Upper lobe of left lung (tissue), 6 donors: ENCODE data around the gene SLC9A8. TPM values are rescaled to one million over a fixed set of nuclear protein-coding genes. Genes with fewer than 3 reads are reported as not detected.
A peak's percentile ranks its signal among the peaks of the same experiment; 100 is the strongest.

Experiments
- ATAC-seq, 2 donors: fragments of 200-7000 bp; cut with Tn5 transposase; one replicate each; pipeline ENCODE4 v1.9.1; 2022; ENCODE audit warnings: mild to moderate bottlenecking in 2 of 2, moderate library complexity in 2 of 2; ENCODE audit not compliant: low FRiP score in 2 of 2
- DNase-seq, 2 donors: peaks; one replicate each; pipeline ENCODE4 v3.0.0-alpha.2; 2019 to 2020
- H3K27ac ChIP-seq, 4 donors: fragments of 200-600 bp; sonication (generic); one replicate each; pipeline ENCODE4 v1.5.1; 2016 to 2019
- H3K27me3 ChIP-seq, 4 donors: fragments of 200-600 bp; sonication (generic); one replicate each; pipeline ENCODE4 v1.5.1; 2017 to 2019
- H3K36me3 ChIP-seq, 4 donors: fragments of 200-600 bp; sonication (generic); one replicate each; pipeline ENCODE4 v1.5.1; 2016 to 2019
- H3K4me1 ChIP-seq, 4 donors: fragments of 200-600 bp; sonication (generic); one replicate each; pipeline ENCODE4 v1.5.1; 2018 to 2019
- H3K4me3 ChIP-seq, 4 donors: fragments of 200-600 bp; sonication (generic); one replicate each; pipeline ENCODE4 v1.5.1; 2017 to 2019; ENCODE audit warnings: mild to moderate bottlenecking in 2 of 4, moderate library complexity in 1 of 4
- H3K9me3 ChIP-seq, 4 donors: fragments of 200-600 bp; sonication (generic); one replicate each; pipeline ENCODE4 v1.5.1; 2018 to 2019
- EP300 ChIP-seq, 4 donors: sonication (generic); formaldehyde crosslinking; IDR thresholded peaks; one replicate each; pipeline ENCODE4 v1.5.1; 2017; ENCODE audit warnings: antibody characterized with exemption in 4 of 4, control low read depth in 2 of 4
- POLR2A ChIP-seq, 4 donors: fragments of 450-650 bp; IDR thresholded peaks; one replicate each; pipeline ENCODE4 v1.5.1; 2016 to 2017; ENCODE audit warnings: antibody characterized with exemption in 4 of 4, mild to moderate bottlenecking in 2 of 4
- POLR2AphosphoS5 ChIP-seq, 2 donors: sonication (generic); formaldehyde crosslinking; IDR thresholded peaks; one replicate each; pipeline ENCODE4 v1.5.1; 2017; ENCODE audit warnings: antibody characterized with exemption in 2 of 2
- WGBS, 2 donors: methylation state at CpG; one replicate each; pipeline ENCODE4 v1.1.5; 2017 to 2018; 5-methylcytosine and 5-hydroxymethylcytosine counted together
- total RNA-seq, 6 donors: library from RNA; depleted of rRNA in 4 of 6; stranded (reverse); fragments of >200 nt in 4 of 6; gene quantifications; one replicate each; pipeline versions ENCODE4 v1.1.0 to v1.2.1, GENCODE V29; 2016 to 2021
- TF ChIP-seq, protein P1 (sequence below), 6 experiments: fragments of 450-650 bp in 4 of 6; fragments of 200-600 bp in 2 of 6; sonication (generic) in 2 of 6; IDR thresholded peaks; one replicate each; pipeline ENCODE4 v1.5.1; 2016 to 2019; ENCODE audit warnings: antibody characterized with exemption in 6 of 6
- donor health status: DM: no; HTN: no; CAD: no; lungs with moderate emphysema.
- donor health status: DM: no; HTN: yes; CAD: no; lungs with severe emphysema.

SLC9A8 gene
- total RNA-seq, 6 donors from 2014 or later = 13.2 to 19.6 (median 17.2) TPM

DNA sequence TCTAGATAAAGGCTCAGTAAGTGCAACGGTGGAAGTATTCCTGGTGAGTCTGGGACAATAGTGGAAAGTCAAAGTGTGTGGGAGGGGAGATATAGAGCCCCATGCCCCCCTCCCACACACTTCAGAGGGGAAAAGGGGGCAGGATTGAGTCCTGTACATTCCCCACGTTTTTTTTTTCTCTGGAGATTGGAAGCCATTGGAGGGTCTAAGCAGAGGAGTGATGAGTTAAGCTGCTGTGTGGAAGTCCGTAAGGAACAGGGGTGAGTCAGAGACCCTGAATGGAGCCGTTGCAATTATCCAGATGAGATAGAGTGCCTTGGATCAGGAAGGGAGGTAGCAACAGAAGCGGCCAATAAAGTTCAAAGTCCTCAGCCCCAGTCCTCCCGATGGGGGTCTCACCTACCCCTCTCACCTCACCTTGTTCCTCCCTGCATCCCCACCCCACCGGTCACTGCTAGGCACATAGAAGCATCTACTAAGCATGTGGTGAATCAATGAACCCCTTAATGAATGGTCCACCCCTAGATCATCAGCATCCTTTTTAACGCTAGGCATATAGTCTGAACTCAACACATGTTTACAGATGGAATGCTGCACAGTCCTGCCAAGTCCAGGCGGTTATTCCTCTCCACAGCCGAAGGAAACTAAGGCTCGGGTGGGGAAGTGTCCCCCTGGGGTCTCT is 662 bp upstream of the SLC9A8 start:
- Histone ChIP-seq H3K4me3 (peak overlapping the region in 3 of 4 donors; percentile 67 to 76 (median 68)), H3K4me1 (peaks cover 15 to 22% (median 19%) of the 10 kb centered on the region in 4 donors), H3K27me3 (no peaks in the 10 kb centered on the region), H3K27ac (peak overlapping the region; percentile 95 to 98 (median 98)), H3K36me3 (peaks cover 0 to 22% (median 4%) of the 10 kb centered on the region in 4 donors), H3K9me3 (no peaks in the 10 kb centered on the region)
- DNase-seq (no peak), ATAC-seq (peak in 1 of 2 donors; percentile 27)
- TF ChIP-seq, protein P1, sequence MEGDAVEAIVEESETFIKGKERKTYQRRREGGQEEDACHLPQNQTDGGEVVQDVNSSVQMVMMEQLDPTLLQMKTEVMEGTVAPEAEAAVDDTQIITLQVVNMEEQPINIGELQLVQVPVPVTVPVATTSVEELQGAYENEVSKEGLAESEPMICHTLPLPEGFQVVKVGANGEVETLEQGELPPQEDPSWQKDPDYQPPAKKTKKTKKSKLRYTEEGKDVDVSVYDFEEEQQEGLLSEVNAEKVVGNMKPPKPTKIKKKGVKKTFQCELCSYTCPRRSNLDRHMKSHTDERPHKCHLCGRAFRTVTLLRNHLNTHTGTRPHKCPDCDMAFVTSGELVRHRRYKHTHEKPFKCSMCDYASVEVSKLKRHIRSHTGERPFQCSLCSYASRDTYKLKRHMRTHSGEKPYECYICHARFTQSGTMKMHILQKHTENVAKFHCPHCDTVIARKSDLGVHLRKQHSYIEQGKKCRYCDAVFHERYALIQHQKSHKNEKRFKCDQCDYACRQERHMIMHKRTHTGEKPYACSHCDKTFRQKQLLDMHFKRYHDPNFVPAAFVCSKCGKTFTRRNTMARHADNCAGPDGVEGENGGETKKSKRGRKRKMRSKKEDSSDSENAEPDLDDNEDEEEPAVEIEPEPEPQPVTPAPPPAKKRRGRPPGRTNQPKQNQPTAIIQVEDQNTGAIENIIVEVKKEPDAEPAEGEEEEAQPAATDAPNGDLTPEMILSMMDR (IDR thresholded peaks at IDR 0.05) = no peak
- TF ChIP-seq POLR2A (IDR thresholded peaks at IDR 0.05) = no peak
- 50 to 65% methylated on average over 8 to 10 of the region's 11 CpGs for WGBS, 2 donors

DNA sequence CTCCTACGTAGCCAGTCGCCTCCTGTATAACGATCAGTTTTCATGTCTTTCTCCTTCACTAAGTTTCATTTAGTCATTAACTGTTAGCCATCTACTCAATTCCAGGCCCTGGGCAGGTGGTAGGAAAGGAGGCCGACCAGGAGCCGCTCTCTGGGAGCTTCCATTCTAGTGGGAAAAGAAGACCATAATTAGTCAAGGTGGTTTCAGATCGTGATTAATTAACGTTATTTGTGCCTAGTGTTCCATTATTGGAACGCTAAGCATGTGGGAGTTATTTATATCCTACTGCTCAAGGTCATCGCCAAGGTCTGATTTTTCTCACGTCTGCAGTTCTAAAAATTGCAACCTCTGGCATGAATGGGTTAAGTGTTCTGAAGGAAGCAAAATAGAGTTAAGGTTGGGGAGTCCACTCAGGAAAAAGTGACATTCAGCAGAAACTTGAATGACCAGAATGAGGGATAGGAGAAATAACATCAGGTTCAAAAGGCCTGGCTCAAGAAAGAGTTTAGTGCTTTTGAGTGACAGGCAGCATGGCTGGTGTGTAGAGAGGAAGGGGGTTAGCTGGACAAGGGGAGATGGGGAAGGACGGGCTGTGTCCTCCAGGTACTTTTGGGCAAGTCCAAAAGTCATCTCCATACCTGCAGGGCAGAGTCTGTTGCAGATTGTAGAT is 812 bp downstream of the SLC9A8 start:
- H3K27me3 ChIP-seq = no peaks in the 10 kb centered on the region
- H3K4me3 ChIP-seq = peak overlapping the region; percentile 67 to 76 (median 68)
- TF ChIP-seq, protein P1 (IDR thresholded peaks at IDR 0.05) = no peak
- TF ChIP-seq POLR2A (IDR thresholded peaks at IDR 0.05) = no peak
- no peak for TF ChIP-seq POLR2AphosphoS5 (IDR thresholded peaks at IDR 0.05)
- no peak for TF ChIP-seq EP300 (IDR thresholded peaks at IDR 0.05)
- H3K36me3 ChIP-seq = peaks cover 0 to 29% (median 6%) of the 10 kb centered on the region in 4 donors
- H3K4me1 ChIP-seq = peaks cover 15 to 22% (median 21%) of the 10 kb centered on the region in 4 donors
- no peaks in the 10 kb centered on the region for H3K9me3 ChIP-seq
- 11 to 16% methylated on average over 11 of the region's 11 CpGs for WGBS, 2 donors
- DNase-seq (no peak), ATAC-seq (no peak)
- peak overlapping the region; percentile 95 to 98 (median 98) for H3K27ac ChIP-seq

DNA sequence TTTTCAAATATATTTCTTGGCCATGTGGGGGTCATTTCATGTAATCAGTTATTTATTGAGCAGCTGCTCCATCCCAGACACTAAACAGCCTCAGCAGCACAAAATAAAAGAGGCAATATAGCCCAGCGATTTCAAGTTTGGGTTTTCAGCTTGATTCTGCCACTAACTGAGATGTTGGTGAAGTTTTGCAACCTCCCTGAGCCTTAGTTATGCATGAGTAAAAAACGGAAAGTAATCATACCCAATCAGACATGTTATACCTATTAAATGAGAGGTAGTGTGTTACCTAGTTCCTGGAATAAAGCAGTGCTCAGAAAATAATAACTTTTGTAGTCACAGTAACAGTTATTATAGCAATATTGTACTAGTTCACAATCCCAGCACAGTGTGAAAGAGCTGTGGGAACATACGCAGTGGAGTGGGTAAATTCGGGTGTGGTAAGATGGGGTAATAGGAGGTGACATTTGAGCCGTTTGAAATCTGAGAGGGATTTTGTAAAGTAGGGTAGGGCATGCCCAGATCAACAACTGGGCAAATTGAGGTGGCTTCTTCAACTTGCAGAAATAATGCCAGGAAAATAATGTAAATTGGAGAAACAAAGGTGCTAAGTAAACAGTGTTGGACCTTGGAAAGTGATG is 1.5 kb downstream of the SLC9A8 start:
- DNase-seq = peak in 1 of 2 donors; percentile 39
- no peaks in the 10 kb centered on the region for H3K9me3 ChIP-seq
- H3K27me3 ChIP-seq = no peaks in the 10 kb centered on the region
- WGBS, 2 donors = 46 to 60% methylated on average over 5 of the region's 5 CpGs
- no peak for ATAC-seq
- peak overlapping the region; percentile 95 to 98 (median 98) for H3K27ac ChIP-seq
- peak overlapping the region in 1 of 4 donors; percentile 68 for H3K4me3 ChIP-seq
- peaks cover 0 to 36% (median 6%) of the 10 kb centered on the region in 4 donors for H3K36me3 ChIP-seq
- peaks cover 15 to 22% (median 21%) of the 10 kb centered on the region in 4 donors for H3K4me1 ChIP-seq
- no peak for TF ChIP-seq EP300 (IDR thresholded peaks at IDR 0.05)
- peak in 1 of 2 donors; percentile 29 for TF ChIP-seq POLR2AphosphoS5 (IDR thresholded peaks at IDR 0.05)

DNA sequence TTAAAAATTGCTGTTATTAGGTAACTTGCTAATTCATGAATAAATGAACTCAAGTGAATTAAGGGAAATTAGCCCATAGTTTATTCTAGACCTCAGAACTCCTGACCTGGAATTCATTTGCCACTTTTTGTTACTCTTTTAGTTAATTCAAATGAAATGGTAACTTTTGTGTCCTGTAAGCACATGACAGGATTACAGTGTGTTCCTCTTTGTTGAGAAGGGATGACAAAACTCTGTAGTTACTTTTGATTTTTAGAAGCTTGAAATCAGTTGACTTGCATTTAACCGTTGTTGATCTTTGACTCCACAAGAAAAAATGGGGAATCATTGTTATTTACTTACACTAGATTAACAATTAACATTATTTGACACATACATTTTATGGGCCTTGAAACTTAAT is 6.2 kb downstream of the SLC9A8 start:
- no peaks in the 10 kb centered on the region for H3K9me3 ChIP-seq
- peaks cover 17 to 29% (median 24%) of the 10 kb centered on the region in 4 donors for H3K4me1 ChIP-seq
- WGBS, 2 donors = 74 to 79% methylated on average over 1 of the region's 1 CpG
- no peaks in the 10 kb centered on the region for H3K27me3 ChIP-seq
- H3K36me3 ChIP-seq = peaks cover 3 to 57% (median 6%) of the 10 kb centered on the region in 4 donors
- H3K4me3 ChIP-seq = no peak overlapping the region
- TF ChIP-seq POLR2AphosphoS5 (IDR thresholded peaks at IDR 0.05) (no peak), EP300 (IDR thresholded peaks at IDR 0.05) (no peak), POLR2A (IDR thresholded peaks at IDR 0.05) (no peak)
- TF ChIP-seq, protein P1 (IDR thresholded peaks at IDR 0.05) = no peak
- ATAC-seq (no peak), DNase-seq (no peak)
- peak overlapping the region in 2 of 4 donors; percentile 32 to 47 for H3K27ac ChIP-seq

DNA sequence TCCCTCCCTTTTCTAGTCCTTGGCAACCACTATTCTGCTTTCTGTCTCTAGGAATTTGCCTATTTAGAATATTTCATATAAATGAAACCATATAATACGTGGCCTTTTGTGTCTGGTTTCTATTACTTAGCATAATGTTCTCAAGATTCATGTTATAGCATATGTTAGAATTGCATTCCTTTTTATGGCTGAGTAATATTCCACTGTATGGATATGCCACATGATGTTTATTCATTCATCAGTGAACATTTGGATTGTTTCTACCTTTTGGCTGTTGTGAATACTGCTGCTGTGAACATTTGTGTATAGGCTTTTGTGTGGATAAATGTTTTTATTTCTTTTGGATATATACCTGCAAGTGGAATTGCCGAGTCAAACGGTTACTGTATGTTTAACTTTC is 7.1 kb downstream of the SLC9A8 start:
- H3K27ac ChIP-seq = no peak overlapping the region
- TF ChIP-seq POLR2A (IDR thresholded peaks at IDR 0.05) (no peak), EP300 (IDR thresholded peaks at IDR 0.05) (no peak), POLR2AphosphoS5 (IDR thresholded peaks at IDR 0.05) (no peak)
- TF ChIP-seq, protein P1 (IDR thresholded peaks at IDR 0.05) = no peak
- H3K27me3 ChIP-seq = no peaks in the 10 kb centered on the region
- no peak overlapping the region for H3K4me3 ChIP-seq
- ATAC-seq = no peak
- peaks cover 3 to 64% (median 6%) of the 10 kb centered on the region in 4 donors for H3K36me3 ChIP-seq
- H3K4me1 ChIP-seq = peaks cover 14 to 25% (median 19%) of the 10 kb centered on the region in 4 donors
- DNase-seq = no peak
- no peaks in the 10 kb centered on the region for H3K9me3 ChIP-seq
- WGBS, 2 donors = 98 to 99% methylated on average over 3 of the region's 3 CpGs
